ENCODE data around the gene PIP5K1C. TPM values are rescaled to one million over a fixed set of nuclear protein-coding genes. Genes with fewer than 3 reads are reported as not detected.

PIP5K1C gene
- total and polyA plus RNA-seq, 2 donors (not counting 1 experiment from before 2014, with no cell fraction given): 10.4 to 46.7 TPM

GRCh38 chr19:3691372-3691716 is 8.9 kb downstream of the PIP5K1C start:
- Histone ChIP-seq H4K20me1 (ENCODE audit: control insufficient read depth, insufficient read depth, low read length, poor library complexity, severe bottlenecking) (peaks cover 60% of the 10 kb centered on the region), H3K4me2 (replicated peaks; ENCODE audit: low read depth, low read length, poor library complexity, severe bottlenecking) (no peak overlapping the region), H3K4me3 (ENCODE audit: control extremely low read depth in 1 of 5, extremely low read depth in 1 of 5, insufficient read depth in 1 of 5, low read depth in 2 of 5, low read length in 4 of 5) (no peak overlapping the region), H3K9me3 (ENCODE audit: control extremely low read depth in 1 of 3, control insufficient read depth in 2 of 3, insufficient read depth in 1 of 3, low read length in 2 of 3) (peaks cover 0 to 9% (median 0%) of the 10 kb centered on the region in 3 donors), H3K79me2 (ENCODE audit: control insufficient read depth, insufficient read depth, low read length) (peaks cover 59% of the 10 kb centered on the region), H3K4me1 (ENCODE audit: control insufficient read depth in 2 of 2, insufficient read depth in 2 of 2, low read length in 2 of 2) (peaks cover 16% of the 10 kb centered on the region in 2 donors), H3K9ac (ENCODE audit: low read length) (no peak overlapping the region), H2AFZ (ENCODE audit: insufficient read depth, low read depth, low read length, poor library complexity, severe bottlenecking) (no peak overlapping the region), H3K36me3 (replicated peaks in 1 of 2; ENCODE audit: control extremely low read depth in 1 of 2, control insufficient read depth in 1 of 2, extremely low read depth in 1 of 2, insufficient read depth in 2 of 2, low read length in 1 of 2) (no peaks in the 10 kb centered on the region), H3K27me3 (replicated peaks in 1 of 4; ENCODE audit: control extremely low read depth in 1 of 4, control insufficient read depth in 3 of 4, insufficient read depth in 4 of 4, low read length in 3 of 4) (no peaks in the 10 kb centered on the region), H3K27ac (ENCODE audit: low read length in 2 of 2) (no peak overlapping the region)
- no peak overlapping the region for H3K27ac Mint-ChIP-seq
- peaks cover 44% of the 10 kb centered on the region for H3K4me1 Mint-ChIP-seq
- H3K9me3 Mint-ChIP-seq (ENCODE audit: insufficient read depth): no peaks in the 10 kb centered on the region
- intact Hi-C loops (cut with micrococcal nuclease): no loop called here
- DNase-seq (no peak), ATAC-seq (ENCODE audit: low read depth) (no peak)
- CTCF ChIA-PET: interaction anchor here (3.7 kb wide), 1 partner anchor 9 kb away, joined by 25 read pairs; the partner anchor contains the start of gene PIP5K1C
- no peaks in the 10 kb centered on the region for H3K27me3 Mint-ChIP-seq
- WGBS (ENCODE audit: insufficient coverage): 94% methylated on average over 16 of the region's 16 CpGs
- TF ChIP-seq CTCF (IDR thresholded peaks at IDR 0.05) (no peak), EZH2 (IDR thresholded peaks at IDR 0.05; ENCODE audit: borderline replicate concordance, insufficient read depth, low read depth, low read length, poor library complexity, severe bottlenecking) (no peak)
- H3K4me3 Mint-ChIP-seq: no peak overlapping the region
- POLR2A ChIA-PET: no interaction called here

- CTCF ChIA-PET: interaction anchor here (0.8 to 3.7 kb wide), 6 partner anchors 9 to 29 kb away, joined by 3 to 25 read pairs (median 4); partner anchors contain the start of gene PIP5K1C
- Histone ChIP-seq H3K9ac (ENCODE audit: low read length) (no peak overlapping the region), H2AFZ (ENCODE audit: insufficient read depth, low read depth, low read length, poor library complexity, severe bottlenecking) (no peak overlapping the region), H3K4me2 (replicated peaks; ENCODE audit: low read depth, low read length, poor library complexity, severe bottlenecking) (no peak overlapping the region), H3K27me3 (replicated peaks in 1 of 4; ENCODE audit: control extremely low read depth in 1 of 4, control insufficient read depth in 3 of 4, insufficient read depth in 4 of 4, low read length in 3 of 4) (no peaks in the 10 kb centered on the region), H3K9me3 (ENCODE audit: control extremely low read depth in 1 of 3, control insufficient read depth in 2 of 3, insufficient read depth in 1 of 3, low read length in 2 of 3) (peaks cover 0 to 9% (median 0%) of the 10 kb centered on the region in 3 donors), H3K36me3 (replicated peaks in 1 of 2; ENCODE audit: control extremely low read depth in 1 of 2, control insufficient read depth in 1 of 2, extremely low read depth in 1 of 2, insufficient read depth in 2 of 2, low read length in 1 of 2) (no peaks in the 10 kb centered on the region), H3K79me2 (ENCODE audit: control insufficient read depth, insufficient read depth, low read length) (peaks cover 57% of the 10 kb centered on the region), H3K4me1 (ENCODE audit: control insufficient read depth in 2 of 2, insufficient read depth in 2 of 2, low read length in 2 of 2) (peaks cover 16% of the 10 kb centered on the region in 2 donors), H4K20me1 (ENCODE audit: control insufficient read depth, insufficient read depth, low read length, poor library complexity, severe bottlenecking) (peaks cover 54% of the 10 kb centered on the region), H3K27ac (ENCODE audit: low read length in 2 of 2) (no peak overlapping the region), H3K4me3 (ENCODE audit: control extremely low read depth in 1 of 5, extremely low read depth in 1 of 5, insufficient read depth in 1 of 5, low read depth in 2 of 5, low read length in 4 of 5) (no peak overlapping the region)
- WGBS (ENCODE audit: insufficient coverage): 94% methylated on average over 28 of the region's 31 CpGs
- Mint-ChIP-seq H3K27me3 (no peaks in the 10 kb centered on the region), H3K4me3 (no peak overlapping the region), H3K27ac (no peak overlapping the region), H3K4me1 (peaks cover 40% of the 10 kb centered on the region), H3K9me3 (ENCODE audit: insufficient read depth) (no peaks in the 10 kb centered on the region)
- DNase-seq (no peak), ATAC-seq (ENCODE audit: low read depth) (no peak)
- intact Hi-C loops (cut with micrococcal nuclease): no loop called here
- TF ChIP-seq CTCF (IDR thresholded peaks at IDR 0.05) (no peak), EZH2 (IDR thresholded peaks at IDR 0.05; ENCODE audit: borderline replicate concordance, insufficient read depth, low read depth, low read length, poor library complexity, severe bottlenecking) (no peak)
- POLR2A ChIA-PET: interaction anchor here (0.7 to 0.8 kb wide), 2 partner anchors 8 to 24 kb away, joined by 5 read pairs; no protein-coding TSS in a partner anchor
These were observed 9.5 kb downstream of the PIP5K1C start for GRCh38 chr19:3690551-3691371.

Measured in B cell (primary cell).